ENCODE measurements around the gene ZNF208.
A peak's percentile ranks its signal among the peaks of the same experiment; 100 is the strongest.

The ZNF208 gene

DNA sequence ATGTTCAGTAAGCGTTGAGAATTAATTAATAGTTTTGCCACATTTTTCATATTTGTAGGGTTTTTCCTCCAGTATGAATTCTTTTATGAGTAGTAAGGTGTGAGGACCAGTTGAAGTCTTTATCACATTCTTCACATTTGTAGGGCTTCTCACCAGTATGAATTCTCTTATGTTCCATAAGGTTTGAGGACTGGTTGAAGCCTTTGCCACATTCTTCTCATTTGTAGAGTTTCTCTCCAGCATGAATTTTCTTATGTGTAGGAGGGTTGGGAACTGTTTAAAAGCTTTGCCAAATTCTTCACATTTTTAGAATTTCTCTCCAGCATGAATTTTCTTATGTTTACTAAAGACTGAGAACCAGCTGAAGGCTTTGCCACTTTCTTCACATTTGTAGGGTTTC lies 40.3 kb downstream of the ZNF208 start:
- Histone ChIP-seq H3K27me3 (ENCODE audit: insufficient read depth, poor library complexity, severe bottlenecking) (no peaks in the 10 kb centered on the region), H3K27ac (replicated peaks) (no peak overlapping the region), H3K4me3 (replicated peaks; ENCODE audit: insufficient read depth, low read length) (no peak overlapping the region)
- TF ChIP-seq, protein P1, sequence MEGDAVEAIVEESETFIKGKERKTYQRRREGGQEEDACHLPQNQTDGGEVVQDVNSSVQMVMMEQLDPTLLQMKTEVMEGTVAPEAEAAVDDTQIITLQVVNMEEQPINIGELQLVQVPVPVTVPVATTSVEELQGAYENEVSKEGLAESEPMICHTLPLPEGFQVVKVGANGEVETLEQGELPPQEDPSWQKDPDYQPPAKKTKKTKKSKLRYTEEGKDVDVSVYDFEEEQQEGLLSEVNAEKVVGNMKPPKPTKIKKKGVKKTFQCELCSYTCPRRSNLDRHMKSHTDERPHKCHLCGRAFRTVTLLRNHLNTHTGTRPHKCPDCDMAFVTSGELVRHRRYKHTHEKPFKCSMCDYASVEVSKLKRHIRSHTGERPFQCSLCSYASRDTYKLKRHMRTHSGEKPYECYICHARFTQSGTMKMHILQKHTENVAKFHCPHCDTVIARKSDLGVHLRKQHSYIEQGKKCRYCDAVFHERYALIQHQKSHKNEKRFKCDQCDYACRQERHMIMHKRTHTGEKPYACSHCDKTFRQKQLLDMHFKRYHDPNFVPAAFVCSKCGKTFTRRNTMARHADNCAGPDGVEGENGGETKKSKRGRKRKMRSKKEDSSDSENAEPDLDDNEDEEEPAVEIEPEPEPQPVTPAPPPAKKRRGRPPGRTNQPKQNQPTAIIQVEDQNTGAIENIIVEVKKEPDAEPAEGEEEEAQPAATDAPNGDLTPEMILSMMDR (IDR thresholded peaks at IDR 0.05; ENCODE audit: insufficient read depth, low read length), result no peak
- no peak for TF ChIP-seq POLR2AphosphoS5 (IDR thresholded peaks at IDR 0.05; ENCODE audit: low read depth)
- TF ChIP-seq, protein P2, sequence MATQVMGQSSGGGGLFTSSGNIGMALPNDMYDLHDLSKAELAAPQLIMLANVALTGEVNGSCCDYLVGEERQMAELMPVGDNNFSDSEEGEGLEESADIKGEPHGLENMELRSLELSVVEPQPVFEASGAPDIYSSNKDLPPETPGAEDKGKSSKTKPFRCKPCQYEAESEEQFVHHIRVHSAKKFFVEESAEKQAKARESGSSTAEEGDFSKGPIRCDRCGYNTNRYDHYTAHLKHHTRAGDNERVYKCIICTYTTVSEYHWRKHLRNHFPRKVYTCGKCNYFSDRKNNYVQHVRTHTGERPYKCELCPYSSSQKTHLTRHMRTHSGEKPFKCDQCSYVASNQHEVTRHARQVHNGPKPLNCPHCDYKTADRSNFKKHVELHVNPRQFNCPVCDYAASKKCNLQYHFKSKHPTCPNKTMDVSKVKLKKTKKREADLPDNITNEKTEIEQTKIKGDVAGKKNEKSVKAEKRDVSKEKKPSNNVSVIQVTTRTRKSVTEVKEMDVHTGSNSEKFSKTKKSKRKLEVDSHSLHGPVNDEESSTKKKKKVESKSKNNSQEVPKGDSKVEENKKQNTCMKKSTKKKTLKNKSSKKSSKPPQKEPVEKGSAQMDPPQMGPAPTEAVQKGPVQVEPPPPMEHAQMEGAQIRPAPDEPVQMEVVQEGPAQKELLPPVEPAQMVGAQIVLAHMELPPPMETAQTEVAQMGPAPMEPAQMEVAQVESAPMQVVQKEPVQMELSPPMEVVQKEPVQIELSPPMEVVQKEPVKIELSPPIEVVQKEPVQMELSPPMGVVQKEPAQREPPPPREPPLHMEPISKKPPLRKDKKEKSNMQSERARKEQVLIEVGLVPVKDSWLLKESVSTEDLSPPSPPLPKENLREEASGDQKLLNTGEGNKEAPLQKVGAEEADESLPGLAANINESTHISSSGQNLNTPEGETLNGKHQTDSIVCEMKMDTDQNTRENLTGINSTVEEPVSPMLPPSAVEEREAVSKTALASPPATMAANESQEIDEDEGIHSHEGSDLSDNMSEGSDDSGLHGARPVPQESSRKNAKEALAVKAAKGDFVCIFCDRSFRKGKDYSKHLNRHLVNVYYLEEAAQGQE (IDR thresholded peaks at IDR 0.05; ENCODE audit: insufficient replicate concordance, low read depth), result no peak
- no peak for TF ChIP-seq GABPA (IDR thresholded peaks at IDR 0.05; ENCODE audit: low read depth)
- no peak for TF ChIP-seq SPI1 (IDR thresholded peaks at IDR 0.05; ENCODE audit: borderline replicate concordance, low read depth)
- no peak for DNase-seq (ENCODE audit: low read depth in 1 of 2, low spot score in 1 of 2)

DNA sequence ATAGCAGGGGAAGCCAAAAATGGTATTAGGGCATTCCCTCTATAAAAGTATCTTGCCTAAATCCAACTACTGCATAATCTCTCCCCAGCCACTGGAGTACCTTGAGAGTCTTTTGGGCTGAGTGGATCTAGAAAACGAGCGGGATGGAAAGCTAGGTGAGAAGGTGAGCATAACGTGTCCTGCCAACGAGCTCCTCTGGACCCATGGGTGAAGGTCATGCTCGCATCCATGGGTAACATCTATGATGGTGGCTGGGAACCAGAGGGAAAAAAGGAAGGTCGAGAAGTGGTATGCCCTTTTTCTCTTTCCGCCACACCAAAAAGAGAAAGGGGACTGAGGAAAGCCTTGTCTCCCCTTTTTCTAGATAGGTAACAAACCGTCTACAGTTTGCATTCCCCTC lies 63.0 kb downstream of the ZNF208 start:
- TF ChIP-seq POLR2AphosphoS5 (IDR thresholded peaks at IDR 0.05; ENCODE audit: low read depth) (no peak), SPI1 (IDR thresholded peaks at IDR 0.05; ENCODE audit: borderline replicate concordance, low read depth) (no peak), GABPA (IDR thresholded peaks at IDR 0.05; ENCODE audit: low read depth) (no peak)
- TF ChIP-seq, protein P2 (IDR thresholded peaks at IDR 0.05; ENCODE audit: insufficient replicate concordance, low read depth), result no peak
- TF ChIP-seq, protein P1 (IDR thresholded peaks at IDR 0.05; ENCODE audit: insufficient read depth, low read length), result no peak
- no peak overlapping the region for H3K4me3 ChIP-seq (replicated peaks; ENCODE audit: insufficient read depth, low read length)
- DNase-seq (ENCODE audit: low read depth in 1 of 2, low spot score in 1 of 2), result peak in 1 of 2 experiments; percentile 10
- no peak overlapping the region for H3K27ac ChIP-seq (replicated peaks)
- no peaks in the 10 kb centered on the region for H3K27me3 ChIP-seq (ENCODE audit: insufficient read depth, poor library complexity, severe bottlenecking)

DNA sequence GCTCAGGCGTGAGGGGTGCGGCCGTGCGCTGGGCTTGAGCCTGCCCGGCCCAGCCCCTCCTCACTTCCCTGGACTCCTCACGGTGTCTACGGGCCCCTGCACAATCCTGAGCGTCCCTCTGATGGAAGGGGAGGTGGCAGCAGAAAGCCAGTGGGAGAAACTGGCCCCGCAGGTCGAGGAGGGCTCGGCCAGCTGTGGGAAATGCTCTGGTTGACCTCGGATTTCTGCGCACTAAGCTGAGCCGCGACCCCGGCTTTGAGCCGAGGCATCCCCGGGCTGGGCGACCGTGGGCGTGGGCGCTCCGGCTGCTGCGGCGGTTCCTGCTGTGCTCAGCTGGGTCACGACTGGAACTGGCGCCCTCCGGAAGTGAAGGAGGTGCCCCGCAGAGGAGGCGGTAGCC lies 70.1 kb downstream of the ZNF208 start:
- DNase-seq (ENCODE audit: low read depth in 1 of 2, low spot score in 1 of 2), result no peak
- TF ChIP-seq, protein P1 (IDR thresholded peaks at IDR 0.05; ENCODE audit: insufficient read depth, low read length), result no peak
- TF ChIP-seq, protein P2 (IDR thresholded peaks at IDR 0.05; ENCODE audit: insufficient replicate concordance, low read depth), result no peak
- TF ChIP-seq GABPA (IDR thresholded peaks at IDR 0.05; ENCODE audit: low read depth), result no peak
- no peak for TF ChIP-seq SPI1 (IDR thresholded peaks at IDR 0.05; ENCODE audit: borderline replicate concordance, low read depth)
- TF ChIP-seq POLR2AphosphoS5 (IDR thresholded peaks at IDR 0.05; ENCODE audit: low read depth), result no peak
- Histone ChIP-seq H3K27me3 (ENCODE audit: insufficient read depth, poor library complexity, severe bottlenecking) (no peaks in the 10 kb centered on the region), H3K4me3 (replicated peaks; ENCODE audit: insufficient read depth, low read length) (no peak overlapping the region), H3K27ac (replicated peaks) (no peak overlapping the region)
